Heart left ventricle (tissue), 16 donors: ENCODE results near the gene LRRC53. TPM values are rescaled to one million over a fixed set of nuclear protein-coding genes. Genes with fewer than 3 reads are reported as not detected.

Experiments used
- ATAC-seq, 4 donors: fragments of 200-7000 bp; cut with Tn5 transposase; one replicate each; pipeline ENCODE4 v1.9.1; 2020 to 2022; ENCODE audit warnings: moderate library complexity in 4 of 4, mild to moderate bottlenecking in 3 of 4, moderate number of reproducible peaks in 1 of 4
- DNase-seq, 5 donors: peaks; one replicate each; pipeline ENCODE4 v3.0.0-alpha.2; 2020
- H3K27ac ChIP-seq, 12 donors: fragments of 200-600 bp; sonication (generic) in 4 of 12; one replicate each; pipeline versions ENCODE4 v1.5.0 to v1.8.0; 2016 to 2022; ENCODE audit warnings: mild to moderate bottlenecking in 2 of 12
- H3K27me3 ChIP-seq, 9 donors: fragments of 200-600 bp; sonication (generic) in 2 of 9; one replicate each; pipeline versions ENCODE4 v1.5.1 to v1.8.0; 2016 to 2022; ENCODE audit warnings: mild to moderate bottlenecking in 3 of 9
- H3K36me3 ChIP-seq, 9 donors: fragments of 200-600 bp; sonication (generic) in 2 of 9; one replicate each; pipeline versions ENCODE4 v1.5.0 to v1.8.0; 2018 to 2022; ENCODE audit warnings: mild to moderate bottlenecking in 2 of 9
- H3K4me1 ChIP-seq, 12 donors: fragments of 200-600 bp; sonication (generic) in 4 of 12; one replicate each; pipeline versions ENCODE4 v1.5.0 to v1.8.0; 2016 to 2022; ENCODE audit warnings: mild to moderate bottlenecking in 3 of 12
- H3K4me3 ChIP-seq, 12 donors: fragments of 200-600 bp; sonication (generic) in 4 of 12; one replicate each; pipeline versions ENCODE4 v1.5.0 to v1.8.0; 2017 to 2022; ENCODE audit warnings: mild to moderate bottlenecking in 9 of 12, moderate library complexity in 4 of 12
- H3K9me3 ChIP-seq, 12 donors: fragments of 200-600 bp; sonication (generic) in 4 of 12; one replicate each; pipeline versions ENCODE4 v1.5.0 to v1.8.0; 2016 to 2022; ENCODE audit warnings: mild to moderate bottlenecking in 1 of 12
- CTCF ChIP-seq, 12 donors: fragments of 200-600 bp; sonication (generic) in 4 of 12; IDR thresholded peaks; one replicate each; pipeline versions ENCODE4 v1.5.0 to v1.8.0; 2018 to 2022; ENCODE audit warnings: antibody characterized with exemption in 12 of 12, mild to moderate bottlenecking in 5 of 12
- POLR2A ChIP-seq, 2 donors: fragments of 450-650 bp; IDR thresholded peaks; one replicate each; pipeline ENCODE4 v1.6.1; 2017; ENCODE audit warnings: antibody characterized with exemption in 2 of 2, mild to moderate bottlenecking in 2 of 2, moderate library complexity in 2 of 2
- WGBS, 4 donors: extraction: QIAGEN DNeasy Blood & Tissue Kit in 2 of 4; methylation state at CpG; one replicate each; pipeline versions ENCODE4 v1.1.5 to v1.1.7; 2013 to 2018; 5-methylcytosine and 5-hydroxymethylcytosine counted together
- intact Hi-C, 10 donors: fragments of 100-400 bp; cut with DNase I; formaldehyde crosslinking; loops; one replicate each; pipeline versions ENCODE4 v1.11.1 to v1.14.2; 2022
- polyA plus RNA-seq, 2 donors: library from polyadenylated mRNA; stranded (reverse); fragments of 200-250 nt; gene quantifications; one replicate each; pipeline ENCODE4 v1.2.3, GENCODE V29; 2013
- total RNA-seq, 9 donors: library from RNA; depleted of rRNA in 2 of 9; stranded (reverse); fragments of >200 nt in 2 of 9; fragmentation: NEBNext Ultra II Directional in 3 of 9; extraction: Animal tissue kit (Norgen Biotek cat#: 25700) in 3 of 9; gene quantifications; one replicate each; pipeline versions ENCODE4 v1.1.0 to v1.2.4, GENCODE V29; 2016 to 2023
- donor health status: ischemic (EF 13 %, LVEDD 7.1; RV severe dilation, severe dysfunction).
- donor health status: healthy with polysubstance abuse.
- donor health status: DM: no; HTN: yes; CAD: no.
- donor health status: DM: no; HTN: no; CAD: no.
- donor health status: ischemic (EF 25% LVEDD 6.9; RV normal size, moderate dysfunction).
- donor health status: ischemic (EF 25% LVEDD 5.7; RV mildly dilated, moderate dysfunction).
- donor health status: healthy.
- donor health status: DM: yes; HTN: yes; CAD: no.
- donor health status: ischemic (EF 35%, LVEDD 5.7; RV mildly dilated, moderate dysfunction).
- donor health status: nonischemic (EF 11% LVEDD 7.7; RV severe dilation, severe dysfunction).
- donor health status: DM: yes; HTN: yes; CAD: no.
- donor health status: PGD.
- donor health status: ischemic (EF 29% LVEDD 5.4; RV normal size, mild dysfunction).
- donor health status: nonischemic (EF 23%, LVEDD 6.1; RV moderate dilation, normal function).

LRRC53 gene
- total and polyA plus RNA-seq, 11 donors = 0.04 to 0.09 (median 0.06) TPM; not detected in 8

GRCh38 chr1:74426208-74426937, 86.0 kb downstream of the LRRC53 start:
- no peak overlapping the region for H3K4me3 ChIP-seq
- H3K27ac ChIP-seq = peak overlapping the region; percentile 17 to 78 (median 62)
- DNase-seq (no peak), ATAC-seq (peak; percentile 17 to 53 (median 44))
- no peaks in the 10 kb centered on the region for H3K9me3 ChIP-seq
- peaks cover 0 to 31% (median 5%) of the 10 kb centered on the region in 12 donors for H3K4me1 ChIP-seq
- intact Hi-C loops = loop anchor here in 2 of 10 donors (5.0 kb wide), 2 partner anchors 34 to 44 kb away; no protein-coding TSS in a partner anchor
- no peaks in the 10 kb centered on the region for H3K36me3 ChIP-seq
- H3K27me3 ChIP-seq = no peaks in the 10 kb centered on the region
- no peak for TF ChIP-seq CTCF (IDR thresholded peaks at IDR 0.05)
- TF ChIP-seq POLR2A (IDR thresholded peaks at IDR 0.05) = no peak
- WGBS, 4 donors = 23 to 27% (median 24%) methylated on average over 7 of the region's 7 CpGs

- Histone ChIP-seq H3K27me3 (no peaks in the 10 kb centered on the region), H3K4me3 (no peak overlapping the region), H3K36me3 (no peaks in the 10 kb centered on the region), H3K4me1 (peaks cover 0 to 27% (median 5%) of the 10 kb centered on the region in 12 donors), H3K9me3 (no peaks in the 10 kb centered on the region), H3K27ac (peak overlapping the region; percentile 17 to 78 (median 62))
- intact Hi-C loops = loop anchor here in 2 of 10 donors (5.0 kb wide), 2 partner anchors 33 to 43 kb away; no protein-coding TSS in a partner anchor
- 57 to 62% (median 60%) methylated on average over 6 of the region's 6 CpGs for WGBS, 4 donors
- no peak for DNase-seq
- peak; percentile 40 to 74 (median 66) for ATAC-seq
- TF ChIP-seq CTCF (IDR thresholded peaks at IDR 0.05) (no peak), POLR2A (IDR thresholded peaks at IDR 0.05) (no peak)
Observed at GRCh38 chr1:74425676-74426075, 86.7 kb downstream of the LRRC53 start.

- no peak overlapping the region for H3K4me3 ChIP-seq
- H3K36me3 ChIP-seq = no peaks in the 10 kb centered on the region
- ATAC-seq (no peak), DNase-seq (no peak)
- WGBS, 4 donors = 88 to 94% (median 91%) methylated on average over 2 of the region's 2 CpGs
- TF ChIP-seq POLR2A (IDR thresholded peaks at IDR 0.05) (no peak), CTCF (IDR thresholded peaks at IDR 0.05) (no peak)
- H3K9me3 ChIP-seq = no peaks in the 10 kb centered on the region
- intact Hi-C loops = no loop called here
- peak overlapping the region in 1 of 12 donors; percentile 23 for H3K27ac ChIP-seq
- H3K4me1 ChIP-seq = peaks cover 0 to 32% (median 7%) of the 10 kb centered on the region in 12 donors
- no peaks in the 10 kb centered on the region for H3K27me3 ChIP-seq
Observed at GRCh38 chr1:74423471-74423870, 88.9 kb downstream of the LRRC53 start.

- no peaks in the 10 kb centered on the region for H3K27me3 ChIP-seq
- WGBS, 4 donors = 44 to 56% (median 53%) methylated on average over 4 of the region's 4 CpGs
- peaks cover 0 to 2% (median 0%) of the 10 kb centered on the region in 9 donors for H3K36me3 ChIP-seq
- no peaks in the 10 kb centered on the region for H3K9me3 ChIP-seq
- intact Hi-C loops = no loop called here
- DNase-seq = no peak
- H3K4me3 ChIP-seq = no peak overlapping the region
- H3K4me1 ChIP-seq = peaks cover 0 to 32% (median 7%) of the 10 kb centered on the region in 12 donors
- TF ChIP-seq POLR2A (IDR thresholded peaks at IDR 0.05) = no peak
- TF ChIP-seq CTCF (IDR thresholded peaks at IDR 0.05) = no peak
- peak in 1 of 4 donors; percentile 27 for ATAC-seq
- H3K27ac ChIP-seq = peak overlapping the region in 5 of 12 donors; percentile 23 to 69 (median 45)
Observed at GRCh38 chr1:74422421-74423292, 89.8 kb downstream of the LRRC53 start.
